IMR-90 (cell line): ENCODE measurements around the gene NDUFAF7. TPM values are rescaled to one million over a fixed set of nuclear protein-coding genes. Genes with fewer than 3 reads are reported as not detected.

Source experiments
- ATAC-seq: fragments of 200-7000 bp; cut with Tn5 transposase; 2 replicates; pipeline ENCODE4 v1.9.1; 2020; ENCODE audit warnings: low read depth, mild to moderate bottlenecking, moderate library complexity
- BruUV-seq: library from RNA; stranded (reverse); fragments of 400-500 nt; replicated peaks from 2 replicates; lab custom pipeline; 2021; lab: Mats Ljungman, UMichigan
- CTCF ChIA-PET: fragments of 300-600 bp; formaldehyde crosslinking; extraction: SDS; loops from one replicate; lab custom pipeline; 2021; ENCODE audit warnings: antibody characterized with exemption; lab: Yijun Ruan, JAX
- POLR2A ChIA-PET: fragments of 300-600 bp; sonication (Branson Sonifier 250); formaldehyde crosslinking; loops from one replicate; lab custom pipeline; 2022; ENCODE audit warnings: antibody characterized with exemption; ENCODE audit not compliant: unreplicated experiment; lab: Charles Lee
- DNase-seq: peaks from one replicate; pipeline ENCODE4 v3.0.0; 2013
- H2AFZ ChIP-seq: replicated peaks from 2 replicates; pipeline ENCODE3; 2013; ENCODE audit warnings: low read length, mild to moderate bottlenecking; ENCODE audit not compliant: poor library complexity
- H2AK5ac ChIP-seq: 2 replicates; pipeline ENCODE4 v1.6.1; 2013; ENCODE audit warnings: low read depth, low read length, inconsistent platforms
- H2AK9ac ChIP-seq: replicated peaks from 2 replicates; pipeline ENCODE3; 2013; ENCODE audit warnings: mild to moderate bottlenecking, low read depth, low read length, moderate library complexity; ENCODE audit not compliant: poor library complexity
- H2BK120ac ChIP-seq: 2 replicates; pipeline ENCODE4 v1.6.1; 2013; ENCODE audit warnings: low read depth, low read length, inconsistent platforms
- H2BK15ac ChIP-seq: 3 replicates; pipeline ENCODE4 v1.6.1; 2013; ENCODE audit warnings: low read depth, low read length, inconsistent platforms
- H2BK20ac ChIP-seq: 2 replicates; pipeline ENCODE4 v1.6.1; 2013; ENCODE audit warnings: low read depth, mild to moderate bottlenecking, inconsistent platforms, low read length, moderate library complexity
- H2BK5ac ChIP-seq: 2 replicates; pipeline ENCODE4 v1.6.1; 2013; ENCODE audit warnings: mild to moderate bottlenecking, low read depth, low read length, inconsistent platforms; ENCODE audit not compliant: poor library complexity, severe bottlenecking
- H3K14ac ChIP-seq: replicated peaks from 2 replicates; pipeline ENCODE4 v1.6.1; 2013; ENCODE audit warnings: low read depth, low read length, inconsistent platforms
- H3K18ac ChIP-seq: 2 replicates; pipeline ENCODE4 v1.6.1; 2013; ENCODE audit warnings: low read depth, low read length, control low read depth
- H3K23ac ChIP-seq: 2 replicates; pipeline ENCODE4 v1.6.1; 2013; ENCODE audit warnings: low read depth, low read length, inconsistent platforms
- H3K27ac ChIP-seq: 2 replicates; pipeline ENCODE4 v1.5.1; 2013; ENCODE audit warnings: mild to moderate bottlenecking, control low read depth, low read length; ENCODE audit not compliant: insufficient read depth
- H3K27me3 ChIP-seq: 2 replicates; pipeline ENCODE4 v1.6.1; 2013; ENCODE audit warnings: low read length; ENCODE audit not compliant: control insufficient read depth, insufficient read depth
- H3K36me3 ChIP-seq: 2 replicates; pipeline ENCODE4 v1.6.1; 2013; ENCODE audit warnings: low read length, mixed read lengths; ENCODE audit not compliant: control insufficient read depth, insufficient read depth
- H3K4ac ChIP-seq: 2 replicates; pipeline ENCODE4 v1.6.1; 2013; ENCODE audit warnings: low read depth, low read length, inconsistent platforms
- H3K4me1 ChIP-seq: 2 replicates; pipeline ENCODE4 v1.6.1; 2013; ENCODE audit warnings: low read length, mixed read lengths; ENCODE audit not compliant: control insufficient read depth, insufficient read depth
- H3K4me2 ChIP-seq: 2 replicates; pipeline ENCODE4 v1.6.1; 2013; ENCODE audit warnings: low read depth, mild to moderate bottlenecking, control low read depth, low read length, moderate library complexity
- H3K4me3 ChIP-seq: 2 replicates; pipeline ENCODE4 v1.5.1; 2013; ENCODE audit warnings: low read depth, mild to moderate bottlenecking, control low read depth, low read length, moderate library complexity; ENCODE audit not compliant: insufficient read depth
- H3K56ac ChIP-seq: 2 replicates; pipeline ENCODE4 v1.6.1; 2013; ENCODE audit warnings: low read length, inconsistent platforms; ENCODE audit not compliant: insufficient read depth; ENCODE audit errors: extremely low read depth
- H3K79me1 ChIP-seq, 2 experiments: 2 replicates each; pipeline ENCODE4 v1.6.1; 2013; ENCODE audit warnings: low read length in 2 of 2, inconsistent platforms in 1 of 2, low read depth in 1 of 2
- H3K9ac ChIP-seq: 2 replicates; pipeline ENCODE4 v1.6.1; 2013; ENCODE audit warnings: low read depth, low read length, control low read depth
- H3K9me1 ChIP-seq: 2 replicates; pipeline ENCODE4 v1.6.1; 2013; ENCODE audit warnings: low read length, inconsistent platforms; ENCODE audit not compliant: insufficient read depth
- H3K9me3 ChIP-seq: 2 replicates; pipeline ENCODE4 v1.6.1; 2013; ENCODE audit warnings: low read length; ENCODE audit not compliant: control insufficient read depth, insufficient read depth
- H4K20me1 ChIP-seq: 2 replicates; pipeline ENCODE4 v1.6.1; 2013; ENCODE audit warnings: low read length, inconsistent platforms; ENCODE audit not compliant: insufficient read depth
- H4K5ac ChIP-seq: 2 replicates; pipeline ENCODE4 v1.6.1; 2013; ENCODE audit warnings: mild to moderate bottlenecking, low read depth, low read length, control low read depth
- H4K8ac ChIP-seq, 2 experiments: 2 replicates each; pipeline ENCODE4 v1.6.1; 2013; ENCODE audit warnings: low read depth in 2 of 2, low read length in 2 of 2, control low read depth in 1 of 2, inconsistent platforms in 1 of 2
- H4K91ac ChIP-seq: 2 replicates; pipeline ENCODE4 v1.6.1; 2013; ENCODE audit warnings: low read depth, low read length, inconsistent platforms; ENCODE audit not compliant: insufficient read depth
- BHLHE40 ChIP-seq: fragments of 150-350 bp; IDR thresholded peaks from 2 replicates; pipeline ENCODE4 v1.6.1; 2016; ENCODE audit warnings: mild to moderate bottlenecking, low read depth, low read length
- CEBPB ChIP-seq: IDR thresholded peaks from 2 replicates; pipeline ENCODE4 v1.6.1; 2012; ENCODE audit warnings: low read depth, low read length, improper control_type of control experiment
- CHD1 ChIP-seq: IDR thresholded peaks from 2 replicates; pipeline ENCODE4 v1.6.1; 2012; ENCODE audit warnings: low read depth, low read length, improper control_type of control experiment
- CTCF ChIP-seq: conservative IDR thresholded peaks from 2 replicates; pipeline ENCODE4 v1.5.1; 2012; ENCODE audit warnings: mild to moderate bottlenecking, low read depth, low read length, improper control_type of control experiment
- ELK1 ChIP-seq: fragments of 150-350 bp; IDR thresholded peaks from 2 replicates; pipeline ENCODE4 v1.6.1; 2016; ENCODE audit warnings: low read depth, mild to moderate bottlenecking, low read length, moderate library complexity, borderline replicate concordance
- FOS ChIP-seq: fragments of 150-350 bp; IDR thresholded peaks from 2 replicates; pipeline ENCODE4 v1.6.1; 2016; ENCODE audit warnings: low read depth, low read length
- MAFK ChIP-seq: IDR thresholded peaks from 2 replicates; pipeline ENCODE4 v1.6.1; 2012; ENCODE audit warnings: low read depth, low read length, improper control_type of control experiment
- MAZ ChIP-seq: IDR thresholded peaks from 2 replicates; pipeline ENCODE4 v1.6.1; 2012; ENCODE audit warnings: low read depth, mild to moderate bottlenecking, low read length, improper control_type of control experiment, moderate library complexity, borderline replicate concordance
- MXI1 ChIP-seq: IDR thresholded peaks from 2 replicates; pipeline ENCODE4 v1.6.1; 2012; ENCODE audit warnings: low read depth, mild to moderate bottlenecking, low read length, moderate library complexity, borderline replicate concordance
- NFE2L2 ChIP-seq: fragments of 150-350 bp; IDR thresholded peaks from 2 replicates; pipeline ENCODE4 v1.6.1; 2016; ENCODE audit warnings: low read depth, mild to moderate bottlenecking, low read length
- POLR2A ChIP-seq: IDR thresholded peaks from 2 replicates; pipeline ENCODE4 v1.6.1; 2012; ENCODE audit warnings: mild to moderate bottlenecking, low read depth, low read length
- RAD21 ChIP-seq: IDR thresholded peaks from 2 replicates; pipeline ENCODE4 v1.6.1; 2012; ENCODE audit warnings: low read length, improper control_type of control experiment
- RCOR1 ChIP-seq: IDR thresholded peaks from 2 replicates; pipeline ENCODE4 v1.6.1; 2012; ENCODE audit warnings: mild to moderate bottlenecking, low read length, improper control_type of control experiment; ENCODE audit not compliant: insufficient replicate concordance
- RFX5 ChIP-seq: IDR thresholded peaks from 2 replicates; pipeline ENCODE4 v1.8.0; 2012; ENCODE audit warnings: low read depth, mild to moderate bottlenecking, low read length, moderate library complexity
- SMC3 ChIP-seq: fragments of 150-350 bp; IDR thresholded peaks from 2 replicates; pipeline ENCODE4 v1.6.1; 2016; ENCODE audit warnings: low read depth, mild to moderate bottlenecking, antibody characterized with exemption, low read length, moderate library complexity
- WGBS, 2 experiments: methylation state at CpG; one replicate each; pipeline versions ENCODE4 v1.1.5 to v1.1.7; 2013; ENCODE audit warnings: missing lambda C conversion rate in 2 of 2; ENCODE audit not compliant: insufficient read length in 1 of 2; ENCODE audit errors: extremely low coverage in 2 of 2; 5-methylcytosine and 5-hydroxymethylcytosine counted together
- dilution Hi-C: fragments of 300-500 bp; cut with HindIII; formaldehyde crosslinking; loops from one replicate; pipeline ENCODE4 v1.14.3; 2018; ENCODE audit warnings: low sequenced_read_pairs; ENCODE audit not compliant: unreplicated experiment
- in situ Hi-C: fragments of 300-500 bp; cut with MboI; formaldehyde crosslinking; loops from 3 replicates; pipeline ENCODE4 v1.14.3; 2019; ENCODE audit warnings: low sequenced_read_pairs, inconsistent platforms, mixed read lengths
- intact Hi-C: fragments of 100-400 bp; cut with micrococcal nuclease; formaldehyde crosslinking; loops from 2 replicates; pipeline ENCODE4 v1.10.0; 2022
- polyA plus RNA-seq, 3 experiments: library from polyadenylated mRNA; depleted of rRNA; stranded (reverse); fragments of >200 nt; gene quantifications; 2 replicates each; pipeline ENCODE4 v1.2.3, GENCODE V29; 2012; ENCODE audit warnings: low replicate concordance in 1 of 3
- total RNA-seq: library from RNA; depleted of rRNA; stranded (reverse); fragments of >200 nt; gene quantifications from 2 replicates; pipeline ENCODE4 v1.2.3, GENCODE V29; 2012
- TF ChIP-seq, protein P1 (sequence below): fragments of 150-350 bp; IDR thresholded peaks from 2 replicates; pipeline ENCODE4 v1.6.1; 2017; ENCODE audit warnings: mild to moderate bottlenecking, antibody characterized with exemption, low read length, low read depth

Gene NDUFAF7
- total and polyA plus RNA-seq, 2 of the 4 experiments (the other 2 are of a cell fraction) = 9.9 to 17.4 TPM

GRCh38 chr2:37263839-37264238, 32.4 kb downstream of the NDUFAF7 start:
- Histone ChIP-seq H4K5ac (no peak overlapping the region), H3K56ac (no peak overlapping the region), H3K4me2 (no peak overlapping the region), H2AK5ac (no peak overlapping the region), H3K27ac (no peak overlapping the region), H2AK9ac (no peak overlapping the region), H3K9me1 (no peaks in the 10 kb centered on the region), H3K4me3 (no peak overlapping the region), H3K27me3 (no peaks in the 10 kb centered on the region), H4K8ac (no peak overlapping the region), H3K23ac (no peak overlapping the region), H2BK120ac (no peak overlapping the region), H2AFZ (no peak overlapping the region), H3K36me3 (peaks cover 14% of the 10 kb centered on the region), H3K18ac (no peak overlapping the region), H3K9me3 (no peaks in the 10 kb centered on the region), H3K4me1 (no peaks in the 10 kb centered on the region), H2BK20ac (no peak overlapping the region), H2BK15ac (no peak overlapping the region), H3K9ac (no peak overlapping the region), H3K14ac (no peak overlapping the region), H2BK5ac (no peak overlapping the region), H4K91ac (no peak overlapping the region), H3K4ac (no peak overlapping the region), H3K79me1 (no peaks in the 10 kb centered on the region), H4K20me1 (no peaks in the 10 kb centered on the region)
- 92% methylated on average over 2 of the region's 2 CpGs; no CpG with 5 or more reads in 1 of the 2 experiments for WGBS, 2 experiments
- BruUV-seq = no TSS peak
- ChIA-PET POLR2A (no interaction called here), CTCF (no interaction called here)
- dilution Hi-C loops = no loop called here
- DNase-seq (no peak), ATAC-seq (no peak)
- in situ Hi-C loops = no loop called here
- intact Hi-C loops = no loop called here
- no peak for TF ChIP-seq SMC3
- TF ChIP-seq CEBPB = no peak
- TF ChIP-seq NFE2L2 = no peak
- no peak for TF ChIP-seq FOS
- TF ChIP-seq RFX5 = no peak
- no peak for TF ChIP-seq POLR2A
- TF ChIP-seq CTCF = no peak
- TF ChIP-seq RCOR1 = no peak
- no peak for TF ChIP-seq MAZ
- no peak for TF ChIP-seq CHD1
- no peak for TF ChIP-seq BHLHE40
- no peak for TF ChIP-seq RAD21
- TF ChIP-seq MAFK = no peak
- TF ChIP-seq, protein P1, sequence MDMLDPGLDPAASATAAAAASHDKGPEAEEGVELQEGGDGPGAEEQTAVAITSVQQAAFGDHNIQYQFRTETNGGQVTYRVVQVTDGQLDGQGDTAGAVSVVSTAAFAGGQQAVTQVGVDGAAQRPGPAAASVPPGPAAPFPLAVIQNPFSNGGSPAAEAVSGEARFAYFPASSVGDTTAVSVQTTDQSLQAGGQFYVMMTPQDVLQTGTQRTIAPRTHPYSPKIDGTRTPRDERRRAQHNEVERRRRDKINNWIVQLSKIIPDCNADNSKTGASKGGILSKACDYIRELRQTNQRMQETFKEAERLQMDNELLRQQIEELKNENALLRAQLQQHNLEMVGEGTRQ = no peak
- TF ChIP-seq ELK1 = no peak
- TF ChIP-seq MXI1 = no peak
